GM12878 (cell line): ENCODE measurements around the gene HAO1. TPM values are rescaled to one million over a fixed set of nuclear protein-coding genes. Genes with fewer than 3 reads are reported as not detected.

Experiments
- ATAC-seq: fragments of 200-7000 bp; cut with Tn5 transposase; 3 replicates; pipeline ENCODE4 v1.9.1; 2020; ENCODE audit warnings: mild to moderate bottlenecking, moderate library complexity
- BruUV-seq: library from RNA; stranded (reverse); fragments of 400-500 nt; replicated peaks from 2 replicates; lab custom pipeline; 2021; lab: Mats Ljungman, UMichigan
- CTCF ChIA-PET: fragments of 300-600 bp; sonication (Branson Sonifier 250); formaldehyde crosslinking; extraction: SDS; loops from one replicate; lab custom pipeline; 2021; ENCODE audit warnings: inconsistent platforms; lab: Yijun Ruan, JAX
- POLR2A ChIA-PET: fragments of 350-600 bp; formaldehyde crosslinking; extraction: SDS; loops from one replicate; lab custom pipeline; 2021; ENCODE audit warnings: inconsistent platforms; lab: Charles Lee
- RAD21 ChIA-PET: fragments of 300-600 bp; sonication (Branson Sonifier 250); formaldehyde crosslinking; loops from one replicate; lab custom pipeline; 2023; ENCODE audit warnings: antibody characterized with exemption; ENCODE audit not compliant: unreplicated experiment; lab: Charles Lee
- SMC1A ChIA-PET: fragments of 300-600 bp; sonication (Branson Sonifier 250); formaldehyde crosslinking; loops from one replicate; lab custom pipeline; 2023; ENCODE audit not compliant: unreplicated experiment, uncharacterized antibody; lab: Charles Lee
- DNase-seq: peaks from one replicate; pipeline ENCODE4 v3.0.0-alpha.2; 2011; ENCODE audit warnings: low read depth, low spot score
- FAIRE-seq: peaks from 3 replicates; lab custom pipeline; 2011; peaks lifted over from hg19 to GRCh38; lab: Jason Lieb, UNC
- H2AFZ ChIP-seq: 2 replicates; pipeline ENCODE4 v1.6.0; 2011; ENCODE audit warnings: low read depth, low read length, control low read depth; ENCODE audit not compliant: control insufficient read depth
- H3K27ac ChIP-seq: 2 replicates; pipeline ENCODE4 v1.5.1; 2011; ENCODE audit warnings: control low read depth; ENCODE audit not compliant: control insufficient read depth, insufficient read depth
- H3K27me3 ChIP-seq, 2 experiments: replicated peaks in 1 of 2; 2 replicates each; pipeline versions ENCODE4 v1.6.0 to v1.6.1; 2011; ENCODE audit warnings: low read length in 1 of 2; ENCODE audit not compliant: control insufficient read depth in 2 of 2, insufficient read depth in 2 of 2
- H3K36me3 ChIP-seq, 2 experiments: 2 replicates each; pipeline ENCODE4 v1.5.1; 2011; ENCODE audit warnings: low read length in 1 of 2; ENCODE audit not compliant: control insufficient read depth in 2 of 2, insufficient read depth in 2 of 2
- H3K4me1 ChIP-seq: 2 replicates; pipeline ENCODE4 v1.6.1; 2011; ENCODE audit warnings: mild to moderate bottlenecking, low read length, moderate library complexity, mixed read lengths; ENCODE audit not compliant: control insufficient read depth, insufficient read depth
- H3K4me2 ChIP-seq: 2 replicates; pipeline ENCODE4 v1.6.0; 2011; ENCODE audit warnings: control low read depth; ENCODE audit not compliant: control insufficient read depth, insufficient read depth
- H3K4me3 ChIP-seq: fragments of 200-600 bp; sonication (generic); 2 replicates; pipeline ENCODE4 v1.5.1; 2016
- H3K79me2 ChIP-seq: 2 replicates; pipeline ENCODE4 v1.6.0; 2011; ENCODE audit warnings: low read length; ENCODE audit not compliant: control insufficient read depth, insufficient read depth
- H3K9ac ChIP-seq: 2 replicates; pipeline ENCODE4 v1.8.0; 2011; ENCODE audit warnings: low read length, control low read depth, mixed read lengths; ENCODE audit not compliant: control insufficient read depth, insufficient read depth
- H3K9me3 ChIP-seq: replicated peaks from 3 replicates; pipeline ENCODE4 v1.5.1; 2011; ENCODE audit warnings: mild to moderate bottlenecking, low read length; ENCODE audit not compliant: control insufficient read depth, insufficient read depth
- H4K20me1 ChIP-seq: 2 replicates; pipeline ENCODE4 v1.6.0; 2011; ENCODE audit not compliant: control insufficient read depth, insufficient read depth
- CREB1 ChIP-seq: IDR thresholded peaks from 2 replicates; pipeline ENCODE4 v1.6.1; 2012; ENCODE audit warnings: low read depth, mild to moderate bottlenecking, inconsistent platforms
- IKZF1 ChIP-seq: fragments of 450-650 bp; conservative IDR thresholded peaks from 2 replicates; pipeline ENCODE4 v1.6.1; 2017; ENCODE audit warnings: antibody characterized with exemption, mild to moderate bottlenecking
- IRF3 ChIP-seq: fragments of 450-650 bp; IDR thresholded peaks from 2 replicates; pipeline ENCODE4 v1.6.1; 2014; ENCODE audit warnings: mild to moderate bottlenecking
- MXI1 ChIP-seq: fragments of 150-350 bp; IDR thresholded peaks from 2 replicates; pipeline ENCODE4 v1.6.1; 2011; ENCODE audit warnings: low read depth, mild to moderate bottlenecking, inconsistent platforms, low read length, improper control_type of control experiment
- MYC ChIP-seq: IDR thresholded peaks from 2 replicates; pipeline ENCODE4 v1.6.1; 2011; ENCODE audit warnings: mild to moderate bottlenecking, low read length, moderate library complexity, inconsistent platforms; ENCODE audit not compliant: insufficient read depth, insufficient replicate concordance, insufficient read length, severe bottlenecking
- SKIL ChIP-seq: fragments of 450-650 bp; IDR thresholded peaks from 2 replicates; pipeline ENCODE4 v1.6.1; 2017; ENCODE audit warnings: mild to moderate bottlenecking, low read depth, inconsistent platforms; ENCODE audit not compliant: poor library complexity, severe bottlenecking
- SP1 ChIP-seq: IDR thresholded peaks from one replicate; pipeline ENCODE4 v1.6.1; 2011; ENCODE audit warnings: low read depth, low read length
- ZZZ3 ChIP-seq: IDR thresholded peaks from 2 replicates; pipeline ENCODE4 v1.6.1; 2011; ENCODE audit warnings: low read depth; ENCODE audit not compliant: control insufficient read depth, insufficient read length
- WGBS: methylation state at CpG from one replicate; pipeline ENCODE4 v1.1.6; 2016; ENCODE audit warnings: low lambda C conversion rate; ENCODE audit not compliant: insufficient replicate concordance, insufficient coverage; ENCODE audit errors: missing lambda C conversion rate; 5-methylcytosine and 5-hydroxymethylcytosine counted together
- in situ Hi-C: fragments of 300-500 bp; cut with MboI; formaldehyde crosslinking; loops from 9 replicates; pipeline ENCODE4 v1.14.3; 2018; ENCODE audit warnings: mixed read lengths
- intact Hi-C: fragments of 100-400 bp; cut with micrococcal nuclease; formaldehyde crosslinking; loops from one replicate; pipeline ENCODE4 v1.14.2; 2022; ENCODE audit not compliant: unreplicated experiment
- polyA plus RNA-seq, 11 experiments: library from polyadenylated mRNA; depleted of rRNA in 4 of 11; unstranded in 6 of 11; stranded (reverse) in 5 of 11; fragments of >200 nt; fragmentation: Nextera tagmentation in 4 of 11; fragmentation: Illumina TruSeq in 1 of 11; extraction: Ambion mirVana in 4 of 11; extraction: Trizol in 1 of 11; gene quantifications; 1 replicate in 1 of 11; 2 replicates in 10 of 11; pipeline versions ENCODE4 v1.2.1 to v1.2.3, GENCODE V29; 2011 to 2016; ENCODE audit warnings: inconsistent platforms in 2 of 11, missing spikeins in 2 of 11, low read depth in 1 of 11
- total RNA-seq, 4 experiments: library from RNA; depleted of rRNA in 3 of 4; stranded (reverse); fragments of >200 nt in 3 of 4; fragmentation: Illumina TruSeq in 1 of 4; extraction: Trizol in 1 of 4; gene quantifications; 2 replicates each; pipeline versions ENCODE4 v1.2.1 to v1.2.3, GENCODE V29; 2013 to 2021

The HAO1 gene
- total and polyA plus RNA-seq, 10 of the 15 experiments (the other 5 are each of a cell fraction or from before 2014, with no cell fraction given): 0.03 to 0.29 (median 0.05) TPM; not detected in 7

- Histone ChIP-seq H3K9ac (no peak overlapping the region), H3K36me3 (no peaks in the 10 kb centered on the region), H3K79me2 (no peaks in the 10 kb centered on the region), H3K9me3 (no peaks in the 10 kb centered on the region), H3K27ac (no peak overlapping the region), H2AFZ (no peak overlapping the region), H3K4me1 (no peaks in the 10 kb centered on the region), H3K27me3 (no peaks in the 10 kb centered on the region), H3K4me2 (no peak overlapping the region), H4K20me1 (no peaks in the 10 kb centered on the region), H3K4me3 (no peak overlapping the region)
- RAD21 ChIA-PET: no interaction called here
- FAIRE-seq (no peak), DNase-seq (no peak), ATAC-seq (no peak)
- TF ChIP-seq MYC (no peak), MXI1 (no peak), CREB1 (no peak), IRF3 (no peak), SP1 (no peak), IKZF1 (no peak), ZZZ3 (no peak), SKIL (no peak)
- in situ Hi-C loops (no loop called here), intact Hi-C loops (no loop called here)
- POLR2A ChIA-PET: no interaction called here
- CTCF ChIA-PET: no interaction called here
- 5% methylated on average over 1 of the region's 1 CpG for WGBS
- SMC1A ChIA-PET: no interaction called here
- BruUV-seq: no TSS peak
These were observed 23.6 kb downstream of the HAO1 start for GRCh38 chr20:7916648-7917047.
